ENCODE data around the gene FURIN. TPM values are rescaled to one million over a fixed set of nuclear protein-coding genes. Genes with fewer than 3 reads are reported as not detected.
"Not testable (repeated sequence)": the region's sequence is repeated elsewhere in the genome, so short reads cannot be mapped to it uniquely, and the experiment has no call there.

FURIN gene
- total RNA-seq, 1 donor from 2014 or later = 8.3 TPM

GRCh38 chr15:90873998-90874605, 5.7 kb downstream of the FURIN start:
- Histone ChIP-seq H3F3A (ENCODE audit: low read depth) (peaks cover 32% of the 10 kb centered on the region), H3K36me3 (no peaks in the 10 kb centered on the region), H3K27ac (no peak overlapping the region), H3K9ac (no peak overlapping the region), H3K4me1 (peaks cover 36% of the 10 kb centered on the region), H3K27me3 (no peaks in the 10 kb centered on the region), H2AFZ (replicated peaks) (no peak overlapping the region), H3K9me3 (ENCODE audit: low read depth) (no peaks in the 10 kb centered on the region), H3K4me2 (peak overlapping the region; percentile 98), H4K20me1 (ENCODE audit: low read depth) (peaks cover 17% of the 10 kb centered on the region), H3K4me3 (no peak overlapping the region), H3K79me2 (ENCODE audit: low read depth) (peaks cover 6% of the 10 kb centered on the region)
- H3K4me3 Mint-ChIP-seq = peak overlapping the region; percentile 70
- H3K4me1 Mint-ChIP-seq = peaks cover 41% of the 10 kb centered on the region
- H3K9me3 Mint-ChIP-seq = no peaks in the 10 kb centered on the region
- no peak overlapping the region for H3K27ac Mint-ChIP-seq
- no peak for TF ChIP-seq EZH2phosphoT487 (IDR thresholded peaks at IDR 0.05)
- TF ChIP-seq EZH2 (IDR thresholded peaks at IDR 0.05) = no peak
- TF ChIP-seq CTCF (IDR thresholded peaks at IDR 0.05) = no peak
- H3K27me3 Mint-ChIP-seq (ENCODE audit: insufficient read depth, low read depth) = no peaks in the 10 kb centered on the region
- peaks cover 20% of the 10 kb centered on the region for H3K36me3 Mint-ChIP-seq
- DNase-seq (ENCODE audit: low spot score) = peak; percentile 61

GRCh38 chr15:90874986-90875385, 6.6 kb downstream of the FURIN start:
- not testable (repeated sequence) for H3K9ac ChIP-seq; DNase-seq (ENCODE audit: low spot score); H3K9me3 ChIP-seq (ENCODE audit: low read depth); H3K4me3 ChIP-seq; H3K27me3 Mint-ChIP-seq (ENCODE audit: insufficient read depth, low read depth); H3K27ac Mint-ChIP-seq; H3K36me3 ChIP-seq; H2AFZ ChIP-seq (replicated peaks); H3K9me3 Mint-ChIP-seq; H3K4me3 Mint-ChIP-seq; H3K27ac ChIP-seq; H3K4me2 ChIP-seq; H3K27me3 ChIP-seq; H3K79me2 ChIP-seq (ENCODE audit: low read depth)
- Mint-ChIP-seq H3K4me1 (peaks cover 33% of the 10 kb centered on the region), H3K36me3 (peaks cover 25% of the 10 kb centered on the region)
- Histone ChIP-seq H3F3A (ENCODE audit: low read depth) (peaks cover 23% of the 10 kb centered on the region), H4K20me1 (ENCODE audit: low read depth) (peaks cover 17% of the 10 kb centered on the region), H3K4me1 (peaks cover 27% of the 10 kb centered on the region)

GRCh38 chr15:90875549-90875981, 7.2 kb downstream of the FURIN start:
- no peak overlapping the region for H3K4me3 Mint-ChIP-seq
- no peaks in the 10 kb centered on the region for H3K9me3 Mint-ChIP-seq
- H3K36me3 Mint-ChIP-seq = peaks cover 25% of the 10 kb centered on the region

More at GRCh38 chr15:90875549-90875981, 7.2 kb downstream of the FURIN start:
- no peak for TF ChIP-seq CTCF (IDR thresholded peaks at IDR 0.05)
- no peak for TF ChIP-seq EZH2 (IDR thresholded peaks at IDR 0.05)
- TF ChIP-seq EZH2phosphoT487 (IDR thresholded peaks at IDR 0.05) = no peak
- Histone ChIP-seq H4K20me1 (ENCODE audit: low read depth) (peaks cover 17% of the 10 kb centered on the region), H3K9me3 (ENCODE audit: low read depth) (no peaks in the 10 kb centered on the region), H3K27ac (no peak overlapping the region), H2AFZ (replicated peaks) (no peak overlapping the region), H3K4me2 (no peak overlapping the region), H3K79me2 (ENCODE audit: low read depth) (peaks cover 6% of the 10 kb centered on the region), H3K4me3 (no peak overlapping the region), H3F3A (ENCODE audit: low read depth) (peaks cover 17% of the 10 kb centered on the region), H3K4me1 (peaks cover 26% of the 10 kb centered on the region), H3K36me3 (no peaks in the 10 kb centered on the region), H3K27me3 (no peaks in the 10 kb centered on the region), H3K9ac (no peak overlapping the region)
- Mint-ChIP-seq H3K4me1 (peaks cover 27% of the 10 kb centered on the region), H3K27ac (no peak overlapping the region), H3K27me3 (ENCODE audit: insufficient read depth, low read depth) (peaks cover 2% of the 10 kb centered on the region)
- DNase-seq (ENCODE audit: low spot score) = no peak
